Pons (tissue), 1 donor: ENCODE results near the gene KIAA0513.
A peak's percentile ranks its signal among the peaks of the same experiment; 100 is the strongest.

Experiments used
- DNase-seq: peaks from one replicate; pipeline ENCODE4 v3.0.0-alpha.2; 2016; ENCODE audit warnings: low spot score

The KIAA0513 gene

GRCh38 chr16:85089525-85089924, 61.9 kb downstream of the KIAA0513 start:
- no peak for DNase-seq

GRCh38 chr16:85090181-85090580, 62.6 kb downstream of the KIAA0513 start:
- no peak for DNase-seq

DNA sequence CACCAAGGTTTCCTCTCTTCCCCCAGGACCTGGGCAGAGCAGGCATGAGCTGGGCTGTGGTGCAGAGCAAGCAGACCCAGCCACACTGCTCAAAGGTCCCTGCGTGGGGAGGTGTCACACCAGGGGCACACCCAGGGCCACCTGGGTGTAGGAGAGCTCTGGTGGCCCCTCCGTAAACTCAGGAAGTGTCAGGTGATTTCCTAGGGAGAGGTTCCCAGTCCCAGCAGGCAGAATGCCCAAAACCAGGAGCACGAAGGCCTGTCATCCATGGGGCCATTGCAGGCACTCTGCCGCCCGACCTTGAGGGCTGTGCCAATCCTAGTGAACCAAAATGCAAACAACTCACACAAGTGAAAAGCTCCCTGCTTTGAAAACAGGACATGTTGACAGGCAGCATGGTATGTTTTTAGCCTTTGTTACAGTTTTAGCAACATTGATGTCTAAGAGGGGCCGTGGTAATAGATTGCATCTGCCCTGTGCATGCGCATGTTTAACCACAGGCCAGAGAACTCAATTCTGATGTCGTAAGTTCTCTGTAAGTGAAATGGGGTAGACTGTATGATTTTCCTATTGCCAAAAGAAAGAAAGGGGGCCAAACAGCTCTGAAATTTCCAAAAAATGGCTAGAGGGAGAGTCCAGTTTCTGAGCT, 63.4 kb downstream of the KIAA0513 start:
- peak; percentile 53 for DNase-seq

DNA sequence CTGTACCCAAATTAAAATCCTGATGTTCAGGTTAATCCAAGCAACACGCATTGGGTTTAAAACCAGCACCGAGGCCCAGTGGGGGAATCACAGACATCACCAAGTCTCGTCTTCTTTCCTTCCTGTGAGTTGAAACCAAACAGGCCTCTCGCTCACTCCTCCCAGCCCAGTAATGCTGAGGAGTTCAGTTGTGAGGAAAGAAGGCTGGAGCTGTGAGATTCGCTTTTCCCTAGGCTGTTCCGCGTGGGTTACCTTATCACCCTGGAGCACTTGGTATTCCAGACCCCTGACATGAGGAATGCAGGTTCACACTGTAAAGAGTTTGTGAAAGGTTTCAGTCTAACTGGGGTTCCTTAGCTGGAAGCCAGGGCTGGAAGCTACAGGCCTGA, 63.9 kb downstream of the KIAA0513 start:
- peak; percentile 22 for DNase-seq

DNA sequence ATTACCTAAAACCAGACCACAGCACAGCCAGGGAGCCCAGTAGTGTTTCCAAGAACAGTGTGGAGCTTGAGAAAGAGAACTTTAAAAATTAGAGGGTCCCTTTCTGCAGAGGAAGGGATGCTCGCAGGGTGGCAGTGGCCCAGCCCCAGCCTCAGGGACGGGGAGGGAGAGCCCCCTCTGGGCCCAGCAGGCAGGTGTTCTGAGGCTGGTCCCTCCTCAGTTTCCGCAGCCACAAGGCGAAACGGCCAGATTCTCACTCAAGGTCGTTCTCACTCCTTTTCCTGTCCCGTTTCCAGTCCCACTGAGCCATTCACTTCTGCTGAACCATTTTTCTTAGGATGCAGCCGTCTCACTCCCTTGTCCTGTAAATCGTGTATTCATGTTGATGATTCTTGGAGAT, 64.7 kb downstream of the KIAA0513 start:
- no peak for DNase-seq

- DNase-seq: no peak
Observed at GRCh38 chr16:85092851-85093250, 65.3 kb downstream of the KIAA0513 start.

GRCh38 chr16:85093705-85094104, 66.1 kb downstream of the KIAA0513 start:
- DNase-seq: no peak

- no peak for DNase-seq
Observed at GRCh38 chr16:85094176-85094805, 66.7 kb downstream of the KIAA0513 start.

DNA sequence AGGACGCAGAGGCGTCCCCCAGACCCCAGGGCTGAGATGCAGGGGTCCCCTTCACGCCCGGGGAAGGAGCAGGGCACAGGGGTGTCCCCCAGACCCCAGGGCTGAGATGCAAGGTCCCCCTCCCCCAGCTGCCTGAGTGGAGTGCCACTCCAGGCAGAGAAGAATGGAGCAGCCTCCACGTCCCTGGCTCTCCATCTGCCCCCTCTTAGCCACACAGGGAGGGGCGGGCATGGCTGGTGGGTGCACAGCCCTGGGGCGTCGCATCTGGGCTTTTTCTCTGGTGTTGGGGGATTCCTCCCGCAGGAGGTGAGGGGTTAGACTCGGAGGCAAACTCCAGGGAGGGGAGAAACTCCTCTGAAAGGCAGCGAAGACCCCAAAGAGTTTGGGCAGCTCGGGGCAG, 67.2 kb downstream of the KIAA0513 start:
- DNase-seq: no peak

DNA sequence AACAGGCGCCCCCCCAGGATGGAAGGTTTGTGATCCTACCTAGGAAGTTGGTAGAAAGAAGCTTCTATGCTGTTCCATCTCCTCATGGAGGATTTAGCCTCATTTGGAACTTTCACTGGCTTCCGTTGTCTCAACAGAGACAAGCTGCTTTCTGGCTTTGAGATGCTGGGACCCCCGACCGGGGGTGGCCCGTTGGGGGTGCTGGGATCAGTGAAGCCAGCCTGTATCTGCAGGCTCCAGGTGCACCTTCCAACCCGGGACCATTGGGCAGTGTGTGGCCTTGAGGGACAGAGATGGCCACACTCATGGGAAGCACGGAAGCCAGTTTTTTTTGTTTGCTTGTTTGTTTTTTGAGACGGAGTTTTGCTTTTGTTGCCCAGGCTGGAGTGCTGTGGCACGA, 69.3 kb downstream of the KIAA0513 start:
- DNase-seq: no peak

DNA sequence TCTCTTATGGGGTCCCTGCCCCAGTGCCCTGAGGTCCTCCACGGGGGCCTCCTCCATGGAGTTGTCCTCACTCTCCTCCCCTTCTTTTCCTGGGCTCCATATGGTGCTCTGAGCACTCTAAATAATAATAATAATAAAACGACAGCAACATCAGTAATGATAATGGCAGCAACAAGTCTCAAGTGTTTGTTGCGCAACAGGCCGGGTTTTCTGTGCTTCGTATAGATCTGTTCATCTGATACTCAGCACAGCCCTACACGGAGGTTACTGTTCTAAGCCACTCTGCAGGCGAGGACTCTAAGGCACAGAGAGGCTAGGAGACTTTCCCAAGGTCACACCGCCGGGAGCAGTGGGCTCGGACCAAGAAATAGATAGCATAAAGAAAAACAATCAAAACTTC, 71.0 kb downstream of the KIAA0513 start:
- DNase-seq: no peak

DNA sequence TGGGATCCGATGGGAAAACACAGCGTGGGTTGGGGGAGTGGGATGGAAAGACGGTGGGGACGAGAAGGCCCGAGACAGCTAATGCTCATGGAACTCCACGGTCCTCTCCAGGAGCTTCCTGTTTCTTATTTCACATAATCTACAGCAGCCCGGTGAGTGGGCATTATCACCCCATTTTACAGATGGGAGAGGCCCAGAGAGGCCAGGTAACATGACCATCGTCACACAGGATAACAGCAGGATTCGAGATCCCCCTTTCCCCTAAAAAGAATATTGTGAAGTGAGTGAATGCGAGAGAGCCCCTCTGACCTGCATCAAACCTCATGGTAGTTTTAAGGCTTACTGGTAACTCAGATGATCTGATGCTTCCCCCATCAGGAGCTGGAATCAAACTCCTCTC, 72.7 kb downstream of the KIAA0513 start:
- DNase-seq: no peak

GRCh38 chr16:85101956-85102630, 74.5 kb downstream of the KIAA0513 start:
- no peak for DNase-seq

DNA sequence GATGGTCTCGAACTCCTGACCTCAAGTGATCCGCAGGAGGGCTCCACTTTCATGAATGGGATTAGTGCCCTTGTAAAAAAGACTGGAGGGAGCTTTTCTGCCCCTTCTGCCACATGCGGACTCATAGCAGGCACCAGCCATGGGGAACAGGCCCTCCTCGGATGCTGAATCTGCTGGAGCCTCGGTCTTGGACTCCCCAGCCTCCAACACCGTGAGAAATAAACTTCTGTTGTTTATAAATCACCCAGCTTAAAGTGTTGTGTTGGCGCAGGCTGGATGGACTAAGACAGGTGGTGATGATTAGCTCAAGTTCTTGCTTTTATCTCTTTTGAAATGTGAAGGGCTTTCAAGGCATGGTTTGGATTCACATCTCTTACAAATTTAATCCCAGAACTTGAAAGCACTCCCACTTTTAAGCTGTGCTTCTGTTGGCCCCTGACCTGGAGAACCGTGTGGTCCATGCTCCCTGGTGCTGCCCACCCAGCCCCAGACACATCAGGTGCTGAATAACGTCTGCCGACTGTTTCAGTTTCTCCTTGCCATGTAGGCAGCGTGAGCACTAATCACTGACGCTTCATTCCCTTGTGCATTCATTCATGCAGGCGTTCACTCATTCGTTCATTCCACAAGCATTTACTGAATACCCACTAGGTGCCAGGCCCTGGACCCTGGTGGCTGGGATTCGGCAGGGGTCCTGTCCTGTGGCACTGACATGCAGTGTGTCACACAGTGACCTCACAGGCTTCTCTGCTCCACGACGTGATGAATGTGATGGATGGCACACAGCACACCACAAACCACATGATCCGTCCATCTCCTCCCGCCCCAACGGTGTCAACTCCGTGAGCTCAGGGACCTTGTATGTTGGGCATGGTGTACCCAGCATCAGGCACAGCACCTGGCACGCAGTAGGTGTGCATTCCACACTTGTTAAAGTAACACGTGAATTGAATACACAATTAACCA, 75.8 kb downstream of the KIAA0513 start:
- no peak for DNase-seq

DNA sequence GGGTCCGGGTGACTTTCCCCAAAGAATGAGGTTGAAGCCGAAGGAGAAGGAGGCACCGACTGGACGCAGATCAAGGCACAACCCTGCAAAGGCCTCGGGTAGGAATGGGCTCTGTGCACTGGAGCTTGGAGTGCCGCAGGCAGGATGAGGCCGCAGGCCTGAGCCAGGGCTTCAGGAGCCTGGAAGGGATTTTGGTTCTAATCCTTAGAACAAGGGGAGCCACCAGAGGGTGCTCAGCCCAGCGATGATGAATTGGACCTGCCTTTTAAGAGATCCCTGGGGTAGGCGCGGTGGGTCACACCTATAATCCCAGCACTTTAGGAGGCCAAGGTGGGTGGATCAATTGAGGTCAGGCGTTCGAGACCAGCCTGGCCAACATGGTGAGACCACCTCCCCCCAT, 76.6 kb downstream of the KIAA0513 start:
- DNase-seq: no peak

DNA sequence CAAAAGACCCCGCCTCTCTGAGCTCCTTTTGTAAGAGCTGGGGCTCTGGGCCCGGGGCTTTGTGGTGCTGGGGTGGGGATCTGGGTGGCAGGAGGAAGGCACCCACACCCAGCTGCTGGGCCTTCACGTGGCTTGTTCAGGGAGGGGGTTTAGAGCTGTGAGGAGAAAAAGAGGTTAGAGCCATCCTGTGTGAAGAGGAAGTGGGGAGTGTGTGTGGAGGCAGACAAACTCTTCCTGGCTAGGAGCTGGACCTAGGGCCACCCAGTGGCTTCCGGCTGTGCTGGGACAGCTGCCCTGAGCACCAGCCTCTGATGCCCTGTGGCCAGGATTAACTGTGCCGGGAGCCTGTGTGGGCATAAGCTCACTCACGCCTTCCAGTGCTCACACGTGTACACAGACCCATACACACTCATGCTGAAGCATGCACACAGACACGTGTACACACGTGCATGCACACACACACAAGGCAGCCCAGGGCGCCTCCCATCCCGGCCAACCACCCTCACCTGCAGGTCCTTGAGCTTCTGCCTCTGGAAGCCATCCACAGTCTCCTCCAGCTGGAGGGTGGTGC, 77.3 kb downstream of the KIAA0513 start:
- DNase-seq: peak; percentile 75

- DNase-seq: no peak
Observed at GRCh38 chr16:85105475-85105874, 77.9 kb downstream of the KIAA0513 start.

DNA sequence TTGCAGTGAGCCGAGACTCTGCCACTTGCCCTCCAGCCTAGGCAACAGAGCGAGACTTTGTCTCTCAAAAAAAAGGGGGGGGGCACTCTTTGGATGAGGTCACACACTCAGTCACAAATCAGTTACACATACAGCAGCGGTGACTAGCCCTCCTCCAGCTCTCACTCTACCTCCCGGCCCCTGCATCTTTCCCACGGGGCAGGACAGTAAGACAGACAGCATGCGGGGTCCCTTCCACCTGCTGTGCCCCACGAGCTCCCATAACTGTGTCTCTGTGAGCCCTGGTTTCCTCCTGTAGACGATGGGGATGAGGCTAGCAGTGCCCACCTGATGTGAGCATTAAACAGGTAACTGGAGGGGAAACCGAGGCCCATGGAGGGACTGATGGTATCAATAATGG, 79.5 kb downstream of the KIAA0513 start:
- no peak for DNase-seq

DNA sequence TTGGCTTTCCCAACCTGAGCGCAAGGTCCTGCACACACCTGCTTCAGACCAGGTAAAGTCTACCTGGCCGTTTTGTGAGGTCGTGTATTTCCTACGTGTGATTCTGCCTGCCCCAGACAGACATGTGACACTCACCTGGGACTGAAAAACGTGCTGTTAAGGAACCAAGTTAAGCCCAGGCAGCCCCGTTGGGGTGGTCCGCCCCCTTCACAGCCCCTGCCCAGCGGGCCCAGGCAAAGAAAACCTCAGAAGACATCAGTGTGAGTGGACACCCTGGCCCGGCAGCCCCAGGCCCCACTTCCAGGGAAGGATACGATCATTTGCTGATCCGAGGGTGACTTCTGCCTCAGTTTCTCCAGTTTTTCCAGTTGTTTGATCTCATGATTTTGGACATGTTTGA, 79.9 kb downstream of the KIAA0513 start:
- no peak for DNase-seq

DNA sequence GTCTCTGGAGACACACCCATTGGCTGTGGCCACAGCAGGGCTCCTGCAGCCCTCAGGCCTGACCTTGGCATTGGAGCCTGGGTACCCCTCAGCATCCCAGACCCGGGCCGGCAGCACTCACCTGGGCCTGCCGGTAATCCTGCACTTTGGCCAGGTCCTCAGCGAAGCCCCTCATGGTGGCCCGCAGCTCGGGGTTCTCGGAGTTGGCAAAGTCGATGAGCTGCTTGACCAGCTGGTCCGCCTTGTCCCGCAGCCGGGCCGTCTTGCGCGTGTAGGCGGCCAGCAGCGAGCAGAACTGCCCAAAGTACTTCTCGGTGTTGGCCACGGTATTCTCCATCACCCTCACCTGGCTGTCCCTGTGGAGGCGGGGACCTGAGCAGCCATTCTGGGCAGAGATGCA, 82.5 kb downstream of the KIAA0513 start:
- DNase-seq: no peak

DNA sequence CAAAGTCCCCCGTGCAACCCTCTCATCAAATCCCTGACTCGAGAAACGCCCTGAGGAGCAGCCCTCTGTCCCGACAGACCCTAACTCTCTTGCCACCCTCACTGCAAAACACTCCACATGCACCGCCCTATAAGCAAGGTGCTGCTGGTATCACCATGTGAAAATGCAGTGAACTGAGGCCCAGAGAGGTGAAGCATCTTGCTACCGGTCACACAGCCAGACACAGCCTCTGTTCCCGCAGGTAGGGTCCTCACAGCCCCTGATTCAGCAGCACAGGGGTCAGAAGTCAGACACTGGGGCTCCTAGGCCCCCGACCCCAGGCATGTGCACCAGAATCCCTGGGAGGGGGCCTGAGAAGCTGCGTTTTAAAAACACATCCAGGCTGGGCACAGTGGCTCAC, 83.6 kb downstream of the KIAA0513 start:
- DNase-seq: no peak

- DNase-seq: no peak
Observed at GRCh38 chr16:85112364-85112763, 84.8 kb downstream of the KIAA0513 start, which contains the start of gene CIBAR2. Gene CIBAR2, minus strand, starts transcription at chr16:85112472. Its CDS starts 120 bp downstream, at chr16:85112352.
